Fibroblast of peridontal ligament (primary cell): ENCODE results near the gene CKB.
A peak's percentile ranks its signal among the peaks of the same experiment; 100 is the strongest.

Source experiments
- DNase-seq: peaks from one replicate; pipeline ENCODE4 v3.0.0-alpha.2; 2010; ENCODE audit errors: extremely low read depth

Gene CKB

GRCh38 chr14:103488071-103488470, 34.6 kb downstream of the CKB start:
- no peak for DNase-seq

GRCh38 chr14:103485504-103485903, 37.1 kb downstream of the CKB start:
- no peak for DNase-seq

DNA sequence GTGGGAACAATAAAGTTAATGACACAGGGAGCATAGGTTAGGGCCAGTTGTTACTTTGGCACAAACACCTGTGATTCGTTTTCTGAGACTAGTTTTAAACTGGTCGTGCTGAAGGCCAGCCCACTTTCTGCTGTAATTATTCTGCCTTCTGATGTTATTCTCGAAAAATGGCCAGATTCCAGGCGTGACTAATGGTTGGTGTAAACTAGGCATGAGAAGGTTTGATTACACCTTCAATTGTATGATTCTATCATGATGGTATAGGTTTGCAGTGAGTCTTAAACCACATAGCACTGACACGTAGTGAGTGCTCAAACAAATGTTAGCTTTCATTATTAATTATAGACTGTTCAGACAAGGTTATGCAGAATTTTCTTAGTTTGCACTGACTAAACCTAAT, 39.0 kb downstream of the CKB start:
- peak; percentile 90 for DNase-seq

GRCh38 chr14:103480595-103480994, 42.0 kb downstream of the CKB start:
- DNase-seq, result no peak

- DNase-seq, result no peak
Observed at GRCh38 chr14:103476631-103477030, 46.0 kb downstream of the CKB start.

- no peak for DNase-seq
Observed at GRCh38 chr14:103476065-103476464, 46.6 kb downstream of the CKB start.

DNA sequence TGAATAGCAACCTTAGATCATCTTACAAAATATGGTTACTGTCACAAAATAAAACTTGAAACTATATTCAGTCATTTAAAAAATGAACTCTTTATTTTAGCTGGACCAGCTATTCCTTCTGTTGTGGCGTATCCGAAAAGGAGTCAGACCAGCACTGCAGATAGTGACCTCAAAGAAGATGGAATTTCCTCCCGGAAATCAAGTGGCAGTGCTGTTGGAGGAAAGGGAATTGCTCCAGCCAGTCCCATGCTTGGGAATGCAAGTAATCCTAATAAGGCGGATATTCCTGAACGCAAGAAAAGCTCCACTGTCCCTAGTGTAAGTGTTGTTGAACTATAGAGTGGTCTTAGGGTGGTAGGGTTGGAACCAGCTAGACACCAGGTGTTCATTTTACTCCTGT, 47.7 kb downstream of the CKB start:
- DNase-seq, result no peak

GRCh38 chr14:103472939-103473338, 49.7 kb downstream of the CKB start:
- DNase-seq, result no peak
